ENCODE data around the gene PDGFD. TPM values are rescaled to one million over a fixed set of nuclear protein-coding genes. Genes with fewer than 3 reads are reported as not detected.

PDGFD gene
- total RNA-seq, 1 experiment from 2014 or later, result 2.6 TPM

- TF ChIP-seq NFATC4 (CRISPR knock-in tag; IDR thresholded peaks at IDR 0.05) (no peak), ZNF396 (CRISPR knock-in tag; IDR thresholded peaks at IDR 0.05; ENCODE audit: borderline replicate concordance) (no peak), SMAD4 (CRISPR knock-in tag; IDR thresholded peaks at IDR 0.05) (no peak), JUN (CRISPR knock-in tag; IDR thresholded peaks at IDR 0.05) (no peak), CBFB (CRISPR knock-in tag; IDR thresholded peaks at IDR 0.05; ENCODE audit: low read depth) (no peak), ZNF416 (CRISPR knock-in tag; IDR thresholded peaks at IDR 0.05) (no peak), E2F5 (CRISPR knock-in tag; IDR thresholded peaks at IDR 0.05) (no peak), ZBTB43 (CRISPR knock-in tag; IDR thresholded peaks at IDR 0.05) (no peak), HMGXB4 (CRISPR knock-in tag; IDR thresholded peaks at IDR 0.05) (no peak), ESRRA (CRISPR knock-in tag; IDR thresholded peaks at IDR 0.05; ENCODE audit: borderline replicate concordance) (no peak)
Measured at GRCh38 chr11:103870821-103871309, 293.1 kb downstream of the PDGFD start (continued).

GRCh38 chr11:103867481-103867880, 296.5 kb downstream of the PDGFD start:
- Mint-ChIP-seq H3K27me3 (ENCODE audit: low read depth) (no peaks in the 10 kb centered on the region), H3K36me3 (no peaks in the 10 kb centered on the region), H3K9me3 (no peaks in the 10 kb centered on the region), H3K4me3 (no peak overlapping the region), H3K27ac (no peak overlapping the region), H3K4me1 (peaks cover 6% of the 10 kb centered on the region)
- ChIA-PET CTCF (no interaction called here), POLR2A (no interaction called here)
- no peak for ATAC-seq
- DNase-seq (ENCODE audit: low spot score), result no peak
- TF ChIP-seq FOXP1 (CRISPR knock-in tag; IDR thresholded peaks at IDR 0.05; ENCODE audit: borderline replicate concordance), result no peak
- no peak for TF ChIP-seq MYBL2 (CRISPR knock-in tag; IDR thresholded peaks at IDR 0.05)
- no peak for TF ChIP-seq KAT7 (CRISPR knock-in tag; IDR thresholded peaks at IDR 0.05; ENCODE audit: borderline replicate concordance)
- no peak for TF ChIP-seq SOX15 (CRISPR knock-in tag; IDR thresholded peaks at IDR 0.05)
- TF ChIP-seq PRDM15 (CRISPR knock-in tag; IDR thresholded peaks at IDR 0.05), result no peak
- TF ChIP-seq ATF2 (CRISPR knock-in tag; IDR thresholded peaks at IDR 0.05; ENCODE audit: borderline replicate concordance, low read depth), result no peak
- no peak for TF ChIP-seq ELF4 (CRISPR knock-in tag; IDR thresholded peaks at IDR 0.05; ENCODE audit: low read depth)
- TF ChIP-seq MAX (CRISPR knock-in tag; IDR thresholded peaks at IDR 0.05), result no peak
- TF ChIP-seq ZBTB21 (CRISPR knock-in tag; IDR thresholded peaks at IDR 0.05; ENCODE audit: borderline replicate concordance), result no peak
- TF ChIP-seq ETV6 (CRISPR knock-in tag; IDR thresholded peaks at IDR 0.05), result no peak
- no peak for TF ChIP-seq ZNF671 (CRISPR knock-in tag; IDR thresholded peaks at IDR 0.05)
- no peak for TF ChIP-seq RELA (CRISPR knock-in tag; IDR thresholded peaks at IDR 0.05; ENCODE audit: borderline replicate concordance)
- no peak for TF ChIP-seq ERG (CRISPR knock-in tag; IDR thresholded peaks at IDR 0.05)

All from WTC11 (cell line).